Adrenal gland (tissue), 12 donors: ENCODE results near the gene LRFN5. TPM values are rescaled to one million over a fixed set of nuclear protein-coding genes. Genes with fewer than 3 reads are reported as not detected.

ENCODE experiments used
- DNase-seq, 7 donors: peaks; one replicate each; pipeline ENCODE4 v3.0.0-alpha.2; 2019 to 2020
- H3K27ac ChIP-seq, 5 donors: fragments of 200-600 bp; sonication (generic) in 4 of 5; 1 replicate in 3 of 5; 2 replicates in 2 of 5; pipeline versions ENCODE4 v1.5.1 to v1.8.0; 2016 to 2020; ENCODE audit warnings: mild to moderate bottlenecking in 1 of 5
- H3K27me3 ChIP-seq: fragments of 200-600 bp; 2 replicates; pipeline ENCODE4 v1.8.0; 2021
- H3K36me3 ChIP-seq, 2 donors: fragments of 200-600 bp; replicated peaks in 1 of 2; 1 replicate in 1 of 2; 2 replicates in 1 of 2; pipeline versions ENCODE4 v1.5.1 to v1.8.0; 2018 to 2022
- H3K4me1 ChIP-seq, 2 donors: fragments of 200-600 bp; replicated peaks in 1 of 2; 1 replicate in 1 of 2; 2 replicates in 1 of 2; pipeline versions ENCODE4 v1.5.1 to v1.8.0; 2018 to 2021
- H3K4me3 ChIP-seq, 4 donors: fragments of 200-600 bp; sonication (generic) in 3 of 4; one replicate each; pipeline ENCODE4 v1.5.1; 2016 to 2018
- H3K9me3 ChIP-seq, 3 donors: fragments of 200-600 bp; sonication (generic) in 1 of 3; replicated peaks in 1 of 3; 1 replicate in 2 of 3; 2 replicates in 1 of 3; pipeline versions ENCODE4 v1.5.1 to v1.8.0; 2016 to 2021
- CTCF ChIP-seq, 6 experiments: fragments of 450-650 bp in 4 of 6; fragments of 200-600 bp in 2 of 6; sonication (generic) in 1 of 6; IDR thresholded peaks; 1 replicate in 5 of 6; 2 replicates in 1 of 6; pipeline versions ENCODE4 v1.5.1 to v1.8.0; 2016 to 2021; ENCODE audit warnings: antibody characterized with exemption in 6 of 6, mild to moderate bottlenecking in 2 of 6, moderate library complexity in 1 of 6
- POLR2A ChIP-seq, 2 donors: fragments of 450-650 bp; IDR thresholded peaks; one replicate each; pipeline ENCODE4 v1.6.1; 2017; ENCODE audit warnings: antibody characterized with exemption in 2 of 2, mild to moderate bottlenecking in 2 of 2, moderate library complexity in 1 of 2
- WGBS, 4 donors: extraction: QIAGEN DNeasy Blood & Tissue Kit in 2 of 4; methylation state at CpG; one replicate each; pipeline versions ENCODE4 v1.1.5 to v1.1.7; 2013 to 2017; 5-methylcytosine and 5-hydroxymethylcytosine counted together
- intact Hi-C, 2 donors: fragments of 100-400 bp; cut with DNase I; formaldehyde crosslinking; loops; one replicate each; pipeline versions ENCODE4 v1.14.1 to v1.15.0; 2022 to 2023
- polyA plus RNA-seq, 3 donors: library from polyadenylated mRNA; stranded (reverse); fragments of 200-250 nt in 2 of 3; fragments of 350-450 nt in 1 of 3; fragmentation: Illumina TruSeq in 1 of 3; extraction: RNeasy Lipid Tissue Mini Kit (QIAGEN cat#74804) in 1 of 3; gene quantifications; one replicate each; pipeline ENCODE4 v1.2.3, GENCODE V29; 2013 to 2014
- total RNA-seq, 9 donors: library from RNA; depleted of rRNA in 4 of 9; stranded (reverse); fragments of >200 nt in 4 of 9; fragments of 120-200 nt in 1 of 9; fragmentation: NEBNext Ultra II Directional in 1 of 9; extraction: Animal tissue kit (Norgen Biotek cat#: 25700) in 1 of 9; gene quantifications; one replicate each; pipeline versions ENCODE4 v1.1.0 to v1.2.4, GENCODE V29; 2013 to 2023
- donor health status: healthy with polysubstance abuse.
- donor health status: Bipolar disorder and iron deficiency.
- donor health status: DM: yes; HTN: yes; CAD: no.
- donor health status: DM: no; HTN: no; CAD: no.
- donor health status: DM: no; HTN: no; CAD: no.
- donor health status: DM: yes; HTN: yes; CAD: no.

LRFN5 gene
- total and polyA plus RNA-seq, 12 donors: 1.7 to 18.2 (median 6.3) TPM

GRCh38 chr14:41623736-41624135 is 17.1 kb downstream of the LRFN5 start:
- 52 to 81% (median 60%) methylated on average over 1 of the region's 1 CpG for WGBS, 4 donors
- H3K27me3 ChIP-seq: no peaks in the 10 kb centered on the region
- intact Hi-C loops: no loop called here
- DNase-seq: no peak
- no peaks in the 10 kb centered on the region for H3K9me3 ChIP-seq
- H3K4me3 ChIP-seq: no peak overlapping the region
- H3K27ac ChIP-seq: no peak overlapping the region
- no peaks in the 10 kb centered on the region for H3K4me1 ChIP-seq
- TF ChIP-seq POLR2A (IDR thresholded peaks at IDR 0.05): no peak
- no peaks in the 10 kb centered on the region for H3K36me3 ChIP-seq

GRCh38 chr14:41629876-41630275 is 23.2 kb downstream of the LRFN5 start:
- DNase-seq: no peak
- 85 to 91% (median 88%) methylated on average over 1 of the region's 1 CpG for WGBS, 4 donors
- H3K4me3 ChIP-seq: no peak overlapping the region
- no peaks in the 10 kb centered on the region for H3K36me3 ChIP-seq
- H3K27me3 ChIP-seq: no peaks in the 10 kb centered on the region
- H3K9me3 ChIP-seq: no peaks in the 10 kb centered on the region
- no peaks in the 10 kb centered on the region for H3K4me1 ChIP-seq
- H3K27ac ChIP-seq: no peak overlapping the region
- no peak for TF ChIP-seq POLR2A (IDR thresholded peaks at IDR 0.05)
- no peak for TF ChIP-seq CTCF (IDR thresholded peaks at IDR 0.05)
- intact Hi-C loops: no loop called here

DNA sequence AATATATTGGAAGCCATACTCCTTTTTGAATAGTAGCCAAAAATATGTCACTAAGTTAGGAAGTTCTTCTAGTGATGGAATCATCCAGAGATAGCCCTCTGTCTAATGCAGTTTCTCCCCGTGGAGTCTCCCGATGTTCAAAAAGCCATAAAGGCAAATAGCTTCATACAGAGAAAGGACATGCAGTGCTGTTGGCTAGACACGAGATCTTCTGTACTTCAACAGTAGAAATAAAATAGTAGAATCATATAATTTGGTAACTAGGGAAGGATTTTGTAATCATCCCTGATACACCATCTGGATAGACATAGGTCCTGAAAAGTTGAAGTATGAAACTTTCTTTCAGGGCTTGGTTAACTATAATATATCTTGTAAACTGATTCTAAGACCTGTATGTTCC is 27.6 kb downstream of the LRFN5 start:
- no peak overlapping the region for H3K4me3 ChIP-seq
- H3K27me3 ChIP-seq: no peaks in the 10 kb centered on the region
- H3K27ac ChIP-seq: no peak overlapping the region
- no peaks in the 10 kb centered on the region for H3K36me3 ChIP-seq
- H3K4me1 ChIP-seq: peaks cover 0 to 7% of the 10 kb centered on the region in 2 donors
- WGBS, 4 donors: 77 to 84% (median 81%) methylated on average over 3 of the region's 3 CpGs
- intact Hi-C loops: no loop called here
- DNase-seq: no peak
- TF ChIP-seq CTCF (IDR thresholded peaks at IDR 0.05) (no peak), POLR2A (IDR thresholded peaks at IDR 0.05) (no peak)
- H3K9me3 ChIP-seq: no peaks in the 10 kb centered on the region

GRCh38 chr14:41636492-41637392 is 30.1 kb downstream of the LRFN5 start:
- Histone ChIP-seq H3K27me3 (no peaks in the 10 kb centered on the region), H3K4me1 (peaks cover 0 to 7% of the 10 kb centered on the region in 2 donors), H3K36me3 (no peaks in the 10 kb centered on the region), H3K9me3 (no peaks in the 10 kb centered on the region), H3K27ac (no peak overlapping the region), H3K4me3 (no peak overlapping the region)
- peak in 1 of 7 donors; percentile 12 for DNase-seq
- WGBS, 4 donors: 70 to 82% (median 75%) methylated on average over 2 of the region's 2 CpGs
- intact Hi-C loops: no loop called here
- TF ChIP-seq CTCF (IDR thresholded peaks at IDR 0.05): no peak

DNA sequence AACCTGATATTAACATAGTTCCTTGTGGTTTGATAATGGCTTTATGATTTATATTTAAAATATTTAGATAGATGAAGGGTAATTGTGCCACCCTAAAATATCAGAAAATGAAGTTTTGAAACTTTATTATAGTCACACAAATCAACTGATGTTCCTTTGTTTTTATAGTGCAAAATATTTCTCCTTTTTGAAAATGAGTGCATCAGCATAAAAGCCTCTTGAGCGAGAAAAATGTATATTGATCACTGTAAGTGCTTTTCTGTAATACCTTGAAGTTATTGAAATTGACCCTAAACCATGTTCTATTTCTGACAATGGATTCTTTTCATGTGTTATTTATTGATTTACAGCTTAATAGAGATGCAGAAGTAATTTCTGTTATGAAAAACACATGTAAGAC is 35.0 kb downstream of the LRFN5 start:
- no peak for DNase-seq
- H3K27me3 ChIP-seq: no peaks in the 10 kb centered on the region
- TF ChIP-seq POLR2A (IDR thresholded peaks at IDR 0.05): no peak
- no peak for TF ChIP-seq CTCF (IDR thresholded peaks at IDR 0.05)
- 86 to 100% (median 93%) methylated on average over 1 of the region's 1 CpG for WGBS, 4 donors
- peaks cover 0 to 4% of the 10 kb centered on the region in 2 donors for H3K4me1 ChIP-seq
- H3K9me3 ChIP-seq: no peaks in the 10 kb centered on the region
- intact Hi-C loops: no loop called here
- no peak overlapping the region for H3K27ac ChIP-seq
- no peaks in the 10 kb centered on the region for H3K36me3 ChIP-seq
- no peak overlapping the region for H3K4me3 ChIP-seq
